GM23338 (cell line): ENCODE measurements around the gene CXCR5.

Source experiments
- CREB1 ChIP-seq: fragments of 250-450 bp; sonication (Bioruptor Pico); IDR thresholded peaks from 2 replicates; pipeline ENCODE4 v1.5.0; 2020; ENCODE audit warnings: low read depth, mild to moderate bottlenecking, moderate library complexity
- EZH2 ChIP-seq: fragments of 200-600 bp; sonication (generic); IDR thresholded peaks from one replicate; pipeline ENCODE4 v1.8.0; 2017; ENCODE audit warnings: antibody characterized with exemption, mild to moderate bottlenecking, low read depth; ENCODE audit not compliant: unreplicated experiment
- EZH2phosphoT487 ChIP-seq: fragments of 200-600 bp; sonication (generic); IDR thresholded peaks from one replicate; pipeline ENCODE4 v1.8.1; 2018; ENCODE audit warnings: antibody characterized with exemption; ENCODE audit not compliant: unreplicated experiment
- POLR2AphosphoS5 ChIP-seq: IDR thresholded peaks from 2 replicates; pipeline ENCODE4 v1.6.1; 2016; ENCODE audit warnings: antibody characterized with exemption, low read depth
- STAT1 ChIP-seq: IDR thresholded peaks from one replicate; pipeline ENCODE4 v1.6.1; 2016; ENCODE audit warnings: antibody characterized with exemption; ENCODE audit not compliant: unreplicated experiment
- TF ChIP-seq, protein P1 (sequence below), 2 experiments: fragments of 200-600 bp in 1 of 2; sonication (generic) in 1 of 2; conservative IDR thresholded peaks; 2 replicates each; pipeline versions ENCODE4 v1.5.1 to v1.6.1; 2016 to 2017; ENCODE audit warnings: antibody characterized with exemption in 2 of 2, low read depth in 2 of 2, mild to moderate bottlenecking in 2 of 2, moderate library complexity in 1 of 2
- TF ChIP-seq, protein P2 (sequence below): IDR thresholded peaks from one replicate; pipeline ENCODE4 v1.6.1; 2018; ENCODE audit warnings: antibody characterized with exemption; ENCODE audit not compliant: unreplicated experiment
- TF ChIP-seq, protein P3 (sequence below): IDR thresholded peaks from 2 replicates; pipeline ENCODE4 v1.6.1; 2016; ENCODE audit warnings: antibody characterized with exemption

DNA sequence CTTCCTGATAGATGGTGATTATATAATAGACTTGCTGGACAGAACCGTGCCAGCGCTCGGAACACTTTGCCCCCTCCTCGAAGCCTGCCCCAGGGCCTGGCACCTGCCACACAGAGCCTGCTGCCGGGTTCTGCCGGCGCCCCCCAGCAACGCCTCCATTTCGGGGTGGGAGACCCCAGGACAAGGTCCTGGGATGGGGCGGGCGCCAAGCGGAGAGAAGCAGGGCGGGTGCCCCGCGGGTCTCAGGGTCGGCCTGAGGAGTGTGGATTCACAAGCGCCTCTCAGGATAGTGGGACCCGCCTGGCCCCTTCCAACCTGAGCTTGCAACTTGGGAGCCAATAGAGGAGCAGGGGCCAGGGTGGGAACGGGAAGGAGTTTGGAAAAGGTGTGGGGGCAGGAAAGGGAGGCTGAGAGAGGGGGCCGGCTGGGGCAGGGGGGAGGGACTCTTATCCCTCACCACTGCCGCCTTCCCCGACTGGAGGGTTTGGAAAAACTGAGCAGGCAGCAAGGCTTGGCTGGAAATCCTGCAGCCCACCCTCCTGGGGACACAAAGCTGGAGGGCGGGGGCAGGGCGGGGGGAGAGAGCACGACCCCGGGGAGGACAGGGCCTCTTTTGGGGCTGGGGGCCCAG lies 45.3 kb downstream of the CXCR5 start:
- no peak for TF ChIP-seq EZH2
- TF ChIP-seq, protein P1, sequence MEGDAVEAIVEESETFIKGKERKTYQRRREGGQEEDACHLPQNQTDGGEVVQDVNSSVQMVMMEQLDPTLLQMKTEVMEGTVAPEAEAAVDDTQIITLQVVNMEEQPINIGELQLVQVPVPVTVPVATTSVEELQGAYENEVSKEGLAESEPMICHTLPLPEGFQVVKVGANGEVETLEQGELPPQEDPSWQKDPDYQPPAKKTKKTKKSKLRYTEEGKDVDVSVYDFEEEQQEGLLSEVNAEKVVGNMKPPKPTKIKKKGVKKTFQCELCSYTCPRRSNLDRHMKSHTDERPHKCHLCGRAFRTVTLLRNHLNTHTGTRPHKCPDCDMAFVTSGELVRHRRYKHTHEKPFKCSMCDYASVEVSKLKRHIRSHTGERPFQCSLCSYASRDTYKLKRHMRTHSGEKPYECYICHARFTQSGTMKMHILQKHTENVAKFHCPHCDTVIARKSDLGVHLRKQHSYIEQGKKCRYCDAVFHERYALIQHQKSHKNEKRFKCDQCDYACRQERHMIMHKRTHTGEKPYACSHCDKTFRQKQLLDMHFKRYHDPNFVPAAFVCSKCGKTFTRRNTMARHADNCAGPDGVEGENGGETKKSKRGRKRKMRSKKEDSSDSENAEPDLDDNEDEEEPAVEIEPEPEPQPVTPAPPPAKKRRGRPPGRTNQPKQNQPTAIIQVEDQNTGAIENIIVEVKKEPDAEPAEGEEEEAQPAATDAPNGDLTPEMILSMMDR (conservative IDR thresholded peaks at IDR 0.05; ENCODE audit: low read depth in 2 of 2): no peak
- no peak for TF ChIP-seq CREB1 (CRISPR knock-in tag)
- TF ChIP-seq POLR2AphosphoS5: 0 out of 2 replicates have a peak, but pooled peaks have one; percentile 21
- TF ChIP-seq EZH2phosphoT487: no peak
- TF ChIP-seq, protein P2, sequence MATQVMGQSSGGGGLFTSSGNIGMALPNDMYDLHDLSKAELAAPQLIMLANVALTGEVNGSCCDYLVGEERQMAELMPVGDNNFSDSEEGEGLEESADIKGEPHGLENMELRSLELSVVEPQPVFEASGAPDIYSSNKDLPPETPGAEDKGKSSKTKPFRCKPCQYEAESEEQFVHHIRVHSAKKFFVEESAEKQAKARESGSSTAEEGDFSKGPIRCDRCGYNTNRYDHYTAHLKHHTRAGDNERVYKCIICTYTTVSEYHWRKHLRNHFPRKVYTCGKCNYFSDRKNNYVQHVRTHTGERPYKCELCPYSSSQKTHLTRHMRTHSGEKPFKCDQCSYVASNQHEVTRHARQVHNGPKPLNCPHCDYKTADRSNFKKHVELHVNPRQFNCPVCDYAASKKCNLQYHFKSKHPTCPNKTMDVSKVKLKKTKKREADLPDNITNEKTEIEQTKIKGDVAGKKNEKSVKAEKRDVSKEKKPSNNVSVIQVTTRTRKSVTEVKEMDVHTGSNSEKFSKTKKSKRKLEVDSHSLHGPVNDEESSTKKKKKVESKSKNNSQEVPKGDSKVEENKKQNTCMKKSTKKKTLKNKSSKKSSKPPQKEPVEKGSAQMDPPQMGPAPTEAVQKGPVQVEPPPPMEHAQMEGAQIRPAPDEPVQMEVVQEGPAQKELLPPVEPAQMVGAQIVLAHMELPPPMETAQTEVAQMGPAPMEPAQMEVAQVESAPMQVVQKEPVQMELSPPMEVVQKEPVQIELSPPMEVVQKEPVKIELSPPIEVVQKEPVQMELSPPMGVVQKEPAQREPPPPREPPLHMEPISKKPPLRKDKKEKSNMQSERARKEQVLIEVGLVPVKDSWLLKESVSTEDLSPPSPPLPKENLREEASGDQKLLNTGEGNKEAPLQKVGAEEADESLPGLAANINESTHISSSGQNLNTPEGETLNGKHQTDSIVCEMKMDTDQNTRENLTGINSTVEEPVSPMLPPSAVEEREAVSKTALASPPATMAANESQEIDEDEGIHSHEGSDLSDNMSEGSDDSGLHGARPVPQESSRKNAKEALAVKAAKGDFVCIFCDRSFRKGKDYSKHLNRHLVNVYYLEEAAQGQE: no peak
- TF ChIP-seq, protein P3, sequence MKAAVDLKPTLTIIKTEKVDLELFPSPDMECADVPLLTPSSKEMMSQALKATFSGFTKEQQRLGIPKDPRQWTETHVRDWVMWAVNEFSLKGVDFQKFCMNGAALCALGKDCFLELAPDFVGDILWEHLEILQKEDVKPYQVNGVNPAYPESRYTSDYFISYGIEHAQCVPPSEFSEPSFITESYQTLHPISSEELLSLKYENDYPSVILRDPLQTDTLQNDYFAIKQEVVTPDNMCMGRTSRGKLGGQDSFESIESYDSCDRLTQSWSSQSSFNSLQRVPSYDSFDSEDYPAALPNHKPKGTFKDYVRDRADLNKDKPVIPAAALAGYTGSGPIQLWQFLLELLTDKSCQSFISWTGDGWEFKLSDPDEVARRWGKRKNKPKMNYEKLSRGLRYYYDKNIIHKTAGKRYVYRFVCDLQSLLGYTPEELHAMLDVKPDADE: no peak
- TF ChIP-seq STAT1: no peak
